ENCODE data around the gene SLC22A16.

GRCh38 chr6:110432285-110432900, 44.0 kb downstream of the SLC22A16 start:
- TF ChIP-seq EP300 (IDR thresholded peaks at IDR 0.05; ENCODE audit: borderline replicate concordance in 1 of 2, low read depth in 2 of 2, low read length in 2 of 2) (no peak), CEBPB (IDR thresholded peaks at IDR 0.05; ENCODE audit: low read depth, low read length) (no peak), POLR2A (IDR thresholded peaks at IDR 0.05; ENCODE audit: control extremely low read depth in 1 of 2, low read depth in 2 of 2, low read length in 2 of 2) (no peak), TBP (IDR thresholded peaks at IDR 0.05; ENCODE audit: low read depth, low read length) (no peak), CHD2 (IDR thresholded peaks at IDR 0.05; ENCODE audit: low read length) (no peak), MAX (IDR thresholded peaks at IDR 0.05) (no peak), CTCF (IDR thresholded peaks at IDR 0.05; ENCODE audit: control extremely low read depth in 1 of 3, insufficient read depth in 1 of 3, low read depth in 1 of 3, low read length in 3 of 3) (no peak), GABPA (IDR thresholded peaks at IDR 0.05; ENCODE audit: borderline replicate concordance, insufficient read depth, low read length) (no peak), HDAC6 (IDR thresholded peaks at IDR 0.05; ENCODE audit: low read depth, low read length) (no peak), TCF12 (IDR thresholded peaks at IDR 0.05; ENCODE audit: low read depth, low read length) (no peak), TAF1 (IDR thresholded peaks at IDR 0.05; ENCODE audit: low read depth, low read length) (no peak)
